GM12891 (cell line): ENCODE results near the gene ZNF821.

Source experiments
- POLR2AphosphoS5 ChIP-seq: IDR thresholded peaks from 2 replicates; pipeline ENCODE4 v1.6.1; 2011; ENCODE audit warnings: low read depth, low read length, control low read depth
- SPI1 ChIP-seq: IDR thresholded peaks from 2 replicates; pipeline ENCODE4 v1.6.1; 2011; ENCODE audit warnings: low read depth, low read length, control low read depth

DNA sequence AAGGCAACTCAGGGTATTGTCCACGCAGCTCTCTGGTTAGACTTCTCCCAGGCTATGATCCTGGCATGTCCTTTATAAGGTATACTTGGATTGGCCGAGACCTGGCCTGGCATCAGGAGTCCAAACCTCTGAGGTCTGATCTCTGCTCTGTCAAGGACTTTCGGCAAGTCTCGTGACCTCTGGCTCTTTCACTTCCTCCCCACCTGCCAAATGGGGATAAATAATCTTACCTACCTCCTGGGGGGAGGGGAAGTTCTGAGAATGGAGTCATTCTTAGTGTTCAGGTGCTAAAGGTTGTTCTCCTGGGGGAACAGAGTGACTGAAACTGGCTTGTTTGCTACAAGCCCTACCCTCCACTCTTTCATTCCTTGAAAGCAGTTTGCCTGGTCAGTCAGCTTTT lies 30.6 kb downstream of the ZNF821 start:
- TF ChIP-seq SPI1 (peak; percentile 97), POLR2AphosphoS5 (no peak)
